KG1 (cell line): ENCODE results near the gene LMF1.
"Not testable (repeated sequence)": the region's sequence is repeated elsewhere in the genome, so short reads cannot be mapped to it uniquely, and the experiment has no call there.

Experiments
- DNase-seq: peaks from one replicate; lab custom pipeline; 2025; lab: John Stamatoyannopoulos, UW

LMF1 gene

DNA sequence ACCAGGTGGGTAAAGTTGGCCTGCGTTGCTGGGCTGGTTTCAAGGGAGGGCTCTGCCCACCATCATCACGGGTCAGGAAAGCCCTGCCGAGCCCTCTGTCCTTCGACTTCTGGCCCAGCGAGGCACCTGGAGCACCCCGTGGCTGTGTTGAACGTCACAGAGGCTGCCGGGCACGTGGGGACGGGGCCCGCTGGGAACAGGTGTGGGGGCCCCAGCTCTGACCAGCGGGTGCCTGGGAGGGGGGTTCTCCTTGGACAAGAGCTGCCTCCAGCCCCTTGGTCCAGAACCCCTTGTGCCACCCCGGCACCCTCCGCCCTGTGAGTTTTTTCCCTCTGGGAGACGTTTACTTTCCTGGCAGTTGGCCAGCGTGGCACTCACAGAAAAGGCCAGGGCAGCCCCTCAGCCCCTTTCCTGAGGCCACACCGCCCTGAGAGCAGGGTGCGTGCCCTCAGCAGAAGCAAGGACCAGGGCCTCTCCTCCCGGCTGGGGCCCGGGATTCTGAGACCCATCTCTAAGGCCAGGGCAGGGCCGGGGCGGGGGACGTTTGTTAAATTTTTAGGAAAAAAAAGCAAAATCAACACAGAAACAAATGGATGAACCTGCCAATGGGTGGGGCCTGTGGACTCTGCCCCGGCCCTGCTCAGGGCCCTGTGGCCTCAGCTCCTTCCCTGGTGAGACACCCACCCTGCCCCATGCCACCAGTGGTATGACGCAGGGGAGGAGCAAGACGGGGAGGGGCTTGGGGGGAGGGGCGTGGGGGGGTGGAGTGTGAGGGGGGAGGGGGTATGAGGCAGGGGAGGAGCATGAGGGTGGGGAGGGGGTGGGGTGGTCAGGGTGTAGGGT, 139.0 kb downstream of the LMF1 start:
- DNase-seq, result no peak

DNA sequence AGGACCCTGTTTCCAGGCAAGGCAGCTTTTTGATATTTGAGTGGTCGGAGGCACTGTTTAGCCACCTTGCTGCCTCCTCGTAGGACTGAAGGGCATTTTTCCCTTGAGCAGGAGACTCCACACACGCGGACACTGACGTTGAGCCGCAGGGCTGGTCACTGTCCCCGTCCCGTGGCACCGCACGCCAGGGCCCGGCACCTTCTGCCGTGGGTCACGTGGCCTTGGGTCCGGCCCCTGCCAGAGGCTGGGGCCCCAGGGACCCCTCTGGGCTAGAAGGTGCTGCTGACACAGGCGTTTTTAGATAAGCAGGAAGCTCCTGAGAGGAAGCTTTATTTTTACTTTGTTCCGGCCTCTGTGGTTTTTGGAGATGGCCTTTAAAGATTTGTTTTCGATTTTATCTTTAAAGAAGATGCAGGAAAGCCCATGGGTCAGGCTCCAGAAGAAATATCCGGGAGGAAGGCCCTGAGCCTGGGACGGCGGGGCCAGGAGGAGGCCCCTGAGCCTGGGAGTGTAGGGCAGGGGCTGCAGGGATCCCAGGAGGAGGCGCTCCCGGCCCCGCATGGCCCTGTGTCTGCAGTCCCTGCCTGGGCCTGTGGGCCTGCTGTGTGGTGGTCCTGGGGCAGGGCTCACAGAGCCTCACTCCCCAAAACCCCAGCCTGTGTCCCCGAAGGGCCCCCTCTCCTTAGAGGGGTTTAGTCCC, 139.8 kb downstream of the LMF1 start:
- no peak for DNase-seq

DNA sequence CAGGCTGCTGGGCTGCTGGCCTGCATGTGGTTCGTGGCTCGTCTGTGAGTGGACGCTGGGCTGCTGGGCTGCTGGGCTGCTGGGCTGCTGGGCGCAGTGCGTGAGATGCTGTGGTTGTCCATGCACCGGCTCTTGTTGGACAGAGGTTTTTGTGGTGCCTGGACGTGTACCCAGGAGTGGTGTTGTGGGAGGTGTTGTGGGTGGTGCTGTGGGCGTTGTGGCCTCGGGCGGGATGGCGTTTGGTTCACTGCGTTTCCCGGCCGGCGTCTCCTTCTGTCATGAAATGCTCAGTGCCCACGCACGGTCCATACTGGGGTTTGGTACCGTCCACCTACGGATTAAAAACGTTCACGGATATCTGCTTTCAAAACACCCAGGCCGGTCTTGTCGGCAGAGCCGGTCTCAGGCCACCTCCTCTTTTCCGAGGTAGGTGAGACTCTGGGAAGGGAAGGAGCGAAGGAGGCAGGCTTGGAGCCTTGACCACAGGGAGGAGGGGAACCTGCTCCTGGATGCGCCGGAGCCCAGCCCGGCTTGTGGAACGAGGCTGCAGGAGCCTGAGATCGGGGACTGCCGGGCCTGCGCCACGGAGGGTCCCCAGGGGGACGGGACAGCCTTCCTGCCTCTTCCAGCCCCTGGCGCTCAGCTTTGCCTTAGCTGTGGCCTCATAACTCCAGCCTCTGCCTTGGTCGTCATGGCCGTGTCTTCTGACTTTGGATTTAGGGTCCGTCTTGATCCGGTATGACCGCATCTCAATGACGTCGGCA, 140.5 kb downstream of the LMF1 start:
- no peak for DNase-seq

DNA sequence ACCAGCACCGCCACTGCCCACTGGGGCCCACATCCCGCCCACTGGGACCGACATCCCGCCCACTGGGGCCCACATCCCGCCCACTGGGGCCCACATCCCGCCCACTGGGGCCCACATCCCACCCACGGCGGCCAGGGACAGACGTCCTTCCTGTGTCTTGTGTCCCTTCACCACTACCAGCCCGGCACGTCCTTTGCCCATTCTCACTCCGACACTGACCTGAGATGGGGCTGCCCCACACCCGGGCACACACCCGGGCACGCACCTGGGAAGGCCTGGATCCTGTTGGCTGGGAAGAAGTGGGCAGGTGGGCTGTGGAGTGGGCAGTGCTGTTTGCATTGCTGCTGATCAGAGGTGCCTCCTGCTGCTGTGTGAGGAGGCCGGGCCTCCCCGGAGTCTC, 141.9 kb downstream of the LMF1 start:
- no peak for DNase-seq

DNA sequence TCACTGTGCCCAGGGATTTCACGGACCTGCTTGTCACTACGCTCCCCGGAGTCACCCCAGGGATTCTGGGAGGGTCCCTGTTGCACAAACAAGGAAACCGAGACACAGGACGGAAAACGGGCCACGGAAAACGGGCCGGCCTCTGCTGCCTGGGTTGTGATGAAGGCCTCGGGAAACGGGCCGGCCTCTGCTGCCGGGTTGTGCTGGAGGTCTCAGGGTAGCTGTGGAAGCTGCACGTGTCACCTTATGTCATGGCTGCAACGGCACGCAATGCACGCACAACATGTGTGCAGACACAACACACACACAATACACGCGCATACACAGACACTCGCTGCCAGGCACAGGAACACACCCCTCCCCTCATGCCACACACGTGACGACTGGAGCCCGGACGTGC, 143.3 kb downstream of the LMF1 start:
- no peak for DNase-seq

DNA sequence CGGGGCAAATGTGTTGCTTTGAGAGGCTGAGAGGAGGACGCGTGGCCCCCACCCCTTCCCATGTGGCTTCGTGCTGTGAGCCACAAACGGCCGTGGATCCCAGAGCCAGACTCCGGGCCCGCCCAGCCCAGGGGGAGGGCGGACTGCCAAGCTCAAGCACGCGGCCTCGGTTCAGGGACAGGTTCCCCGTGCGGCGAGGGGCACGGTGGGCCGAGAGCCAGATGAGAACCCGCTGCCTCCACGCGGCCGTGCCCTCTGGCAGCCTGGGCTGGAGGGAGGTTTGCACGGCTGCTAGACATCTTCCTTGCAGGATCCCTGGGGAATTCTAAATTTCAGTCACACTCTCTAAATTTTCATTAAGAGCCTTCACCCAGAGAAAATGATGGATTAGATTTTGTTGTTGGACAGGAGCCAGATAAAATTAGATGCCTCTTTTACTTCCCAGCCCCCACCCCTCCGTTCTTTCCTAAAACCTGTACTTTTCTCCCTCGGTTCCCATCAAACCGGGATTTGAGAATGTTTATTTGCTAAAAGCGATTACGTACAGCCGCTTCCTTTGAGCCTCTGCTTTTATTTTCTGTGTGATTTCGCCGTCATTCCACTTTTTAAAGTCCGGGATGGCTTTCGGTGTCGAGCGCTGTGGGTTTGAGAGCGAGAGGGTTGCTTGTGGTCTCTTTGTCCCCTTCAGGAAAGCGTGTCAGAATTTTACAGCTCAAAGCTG, 145.3 kb downstream of the LMF1 start:
- DNase-seq, result no peak

DNA sequence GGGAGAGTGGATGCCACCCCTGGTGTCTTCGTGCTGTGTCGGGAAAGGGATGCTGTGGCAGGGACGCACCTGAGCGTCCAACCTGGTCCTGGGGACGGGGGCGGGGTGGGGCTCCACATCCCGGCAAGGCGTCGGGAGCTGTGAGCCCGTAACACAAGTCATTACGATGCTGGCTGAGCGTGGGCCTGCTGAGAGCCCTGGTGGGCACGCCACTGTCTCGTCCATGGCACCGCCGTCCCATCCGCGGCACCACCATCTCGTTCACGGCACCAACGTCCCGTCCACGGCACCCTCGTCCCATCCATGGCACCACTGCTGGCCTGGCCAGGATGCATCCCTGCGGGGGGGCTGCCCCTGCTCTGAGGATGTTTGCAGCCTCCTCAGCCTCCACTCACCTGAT, 146.2 kb downstream of the LMF1 start:
- DNase-seq, result no peak

- DNase-seq, result no peak
These were observed 146.6 kb downstream of the LMF1 start for GRCh38 chr16:824194-824593.

GRCh38 chr16:822909-823297, 147.9 kb downstream of the LMF1 start:
- DNase-seq, result no peak

- no peak for DNase-seq
These were observed 148.4 kb downstream of the LMF1 start for GRCh38 chr16:822174-822908.

DNA sequence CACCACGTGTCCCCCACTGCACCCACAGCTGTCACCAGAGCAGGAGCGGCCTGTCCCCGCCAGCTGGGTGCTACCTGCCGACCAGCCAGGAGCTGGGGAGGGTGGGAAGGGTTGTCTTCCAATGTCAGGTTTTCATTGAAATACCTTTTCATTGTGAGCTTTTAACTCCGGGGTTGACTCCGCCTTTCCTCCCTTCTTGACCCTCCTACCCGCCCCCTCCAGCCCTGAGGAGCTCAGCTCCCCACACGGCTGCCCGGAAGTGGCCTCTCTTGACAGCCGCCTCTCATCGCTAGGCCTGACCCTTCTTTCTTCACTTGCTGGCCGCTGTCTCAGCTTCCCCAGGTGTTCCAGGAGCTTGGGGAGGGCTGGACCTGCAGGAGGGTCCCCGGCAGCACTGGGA, 149.0 kb downstream of the LMF1 start:
- no peak for DNase-seq

DNA sequence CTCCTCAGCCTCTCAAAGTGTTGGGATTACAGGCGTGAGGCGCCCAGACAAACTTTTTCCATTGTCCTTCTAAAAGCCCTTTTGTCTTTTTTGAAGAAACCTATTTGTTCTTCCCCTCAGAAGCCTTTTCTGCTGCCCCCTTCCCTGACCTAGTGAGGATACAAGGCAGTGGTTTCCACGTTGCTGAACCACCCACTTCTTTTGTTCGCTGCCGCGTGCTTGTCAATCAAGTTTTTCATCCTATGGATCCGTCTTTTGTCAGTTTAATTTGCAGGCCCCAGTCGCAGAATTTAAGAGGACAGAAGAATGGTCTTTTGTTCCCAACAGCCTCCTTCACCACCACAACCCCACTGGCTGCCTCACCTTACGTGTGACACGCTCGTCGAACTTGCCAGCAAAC, 150.0 kb downstream of the LMF1 start:
- no peak for DNase-seq

DNA sequence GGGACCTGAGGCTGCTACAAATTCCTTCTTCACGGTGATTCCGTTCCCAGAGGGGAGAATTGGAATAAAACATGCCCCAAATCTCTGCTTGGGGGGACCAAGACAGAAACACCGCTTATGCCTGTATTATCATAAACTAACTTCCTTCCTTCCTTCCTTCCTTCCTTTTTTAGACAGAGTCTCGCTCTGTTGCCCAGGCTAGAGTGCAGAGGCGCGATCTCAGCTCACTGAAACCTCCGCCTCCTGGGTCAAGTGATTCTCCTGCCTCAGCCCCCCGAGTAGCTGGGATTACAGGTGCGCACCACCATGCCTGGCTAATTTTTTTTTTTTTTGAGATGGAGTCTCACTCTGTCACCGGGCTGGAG, 150.8 kb downstream of the LMF1 start:
- DNase-seq, result not testable (repeated sequence)

GRCh38 chr16:819336-820043, 151.3 kb downstream of the LMF1 start:
- peak; percentile 44 for DNase-seq

DNA sequence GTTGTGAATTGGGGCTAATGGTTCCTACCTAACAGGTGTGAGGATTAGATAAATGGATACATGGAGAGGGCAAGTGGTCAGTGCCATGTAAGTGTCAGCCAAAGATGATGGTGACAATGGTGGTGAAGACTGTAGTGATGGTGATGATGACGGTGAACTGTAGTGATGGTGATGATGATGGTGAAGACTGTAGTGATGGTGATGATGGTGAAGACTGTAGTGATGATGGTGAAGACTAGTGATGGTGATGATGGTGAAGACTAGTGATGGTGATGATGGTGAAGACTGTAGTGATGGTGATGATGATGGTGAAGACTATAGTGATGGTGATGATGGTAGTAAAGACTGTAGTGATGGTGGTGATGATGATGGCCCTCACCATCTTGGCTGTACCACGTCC, 152.2 kb downstream of the LMF1 start:
- no peak for DNase-seq

DNA sequence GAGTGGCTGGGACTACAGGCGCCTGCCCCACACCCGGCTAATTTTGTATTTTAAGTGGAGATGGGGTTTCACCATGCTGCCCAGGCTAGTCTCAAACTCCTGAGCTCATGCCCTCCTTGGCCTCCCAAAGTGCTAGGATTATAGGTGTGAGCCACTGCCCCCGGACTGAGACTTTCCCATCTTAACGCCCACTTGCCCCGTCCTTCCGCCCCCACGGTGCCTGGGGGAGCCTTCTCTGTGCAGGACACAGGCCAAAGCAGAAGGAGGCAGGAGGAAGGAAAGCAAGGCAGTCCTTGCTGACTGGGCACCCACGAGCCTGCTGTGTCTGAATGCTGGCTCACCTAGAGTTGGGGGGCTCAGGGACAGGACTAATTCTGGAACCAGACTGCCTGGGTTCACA, 152.7 kb downstream of the LMF1 start:
- no peak for DNase-seq

DNA sequence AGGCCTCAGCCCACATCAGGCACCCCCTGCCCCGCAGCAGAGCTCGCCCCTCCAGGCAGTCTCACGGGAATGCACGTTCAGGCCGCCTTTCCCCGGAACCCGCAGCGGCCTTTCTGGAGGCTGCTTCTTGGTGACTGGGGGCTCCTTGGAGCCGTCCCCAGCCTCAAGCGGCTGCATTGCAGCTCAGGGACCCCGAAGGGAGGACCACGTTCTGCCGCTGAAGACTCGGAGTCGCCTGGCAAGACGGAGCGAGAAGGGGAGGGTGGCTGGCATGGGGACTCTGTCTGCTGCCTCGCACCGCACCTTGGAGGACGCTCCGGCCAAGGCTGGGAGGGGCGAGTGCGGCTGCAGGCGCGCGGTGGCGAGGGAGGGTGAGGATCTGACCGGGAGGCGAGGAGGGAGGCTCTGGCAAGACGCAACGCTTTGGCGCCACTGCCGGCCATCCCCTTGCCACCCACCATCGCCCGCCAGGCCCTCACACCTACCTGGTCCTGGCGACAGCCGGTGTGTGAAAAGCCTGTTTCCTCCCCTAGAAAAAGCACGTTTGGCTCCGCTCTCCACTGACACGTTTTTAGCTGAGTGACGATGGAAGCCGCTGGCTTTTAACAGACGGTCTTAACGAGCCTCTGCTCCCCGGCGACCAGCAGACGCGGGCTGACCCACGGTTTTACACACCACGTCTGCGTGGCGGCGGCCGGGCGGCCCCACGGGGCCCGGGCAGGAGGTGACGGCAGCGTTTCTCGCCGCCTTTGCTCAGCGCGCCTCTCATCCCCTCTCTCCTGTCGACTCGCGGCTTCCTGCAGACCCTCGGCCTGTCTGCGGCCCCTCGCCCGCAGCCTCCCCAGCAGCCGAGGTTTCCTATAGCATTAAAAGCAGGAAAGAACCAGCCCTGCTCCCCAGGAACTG, 153.5 kb downstream of the LMF1 start:
- DNase-seq, result no peak

- DNase-seq, result no peak
These were observed 154.9 kb downstream of the LMF1 start for GRCh38 chr16:815861-816260.

- DNase-seq, result no peak
These were observed 155.8 kb downstream of the LMF1 start for GRCh38 chr16:814974-815373.

DNA sequence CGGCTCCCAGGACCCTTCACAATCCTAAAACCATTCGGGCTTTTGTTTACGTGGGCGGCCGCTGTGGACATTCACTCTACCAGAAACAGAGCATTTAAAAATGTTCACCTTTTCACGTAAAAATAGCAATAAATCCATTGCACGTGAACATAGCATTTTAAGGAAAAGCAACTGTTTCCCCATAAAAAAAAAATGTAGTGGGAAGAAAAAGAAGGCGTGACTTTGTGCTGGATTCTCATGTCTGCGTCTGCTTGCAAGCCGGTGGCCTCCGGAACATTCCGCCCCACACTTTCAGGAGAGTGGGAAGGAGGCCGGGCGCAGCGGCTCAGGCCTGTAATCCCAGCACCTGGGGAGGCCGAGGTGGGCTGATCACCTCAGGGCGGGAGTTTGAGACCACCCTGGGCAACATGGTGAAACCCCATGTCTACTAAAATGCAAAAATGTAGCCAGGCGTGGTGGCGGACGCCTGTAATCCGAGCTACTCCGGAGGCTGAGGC, 156.8 kb downstream of the LMF1 start:
- DNase-seq, result no peak
